LNCaP clone FGC (cell line): ENCODE data around the gene HUNK.

Experiments used
- DNase-seq: peaks from one replicate; pipeline ENCODE4 v3.0.0-alpha.2; 2011; ENCODE audit warnings: low read depth
- H3K4me3 ChIP-seq: 2 replicates; pipeline ENCODE4 v1.5.1; 2011; ENCODE audit warnings: mild to moderate bottlenecking, low read depth, low read length, control low read depth
- TF ChIP-seq, protein P1 (sequence below): IDR thresholded peaks from 2 replicates; pipeline ENCODE4 v1.5.1; 2012; ENCODE audit warnings: mild to moderate bottlenecking; ENCODE audit not compliant: control insufficient read depth, insufficient read depth; ENCODE audit errors: extremely low read depth

Gene HUNK

DNA sequence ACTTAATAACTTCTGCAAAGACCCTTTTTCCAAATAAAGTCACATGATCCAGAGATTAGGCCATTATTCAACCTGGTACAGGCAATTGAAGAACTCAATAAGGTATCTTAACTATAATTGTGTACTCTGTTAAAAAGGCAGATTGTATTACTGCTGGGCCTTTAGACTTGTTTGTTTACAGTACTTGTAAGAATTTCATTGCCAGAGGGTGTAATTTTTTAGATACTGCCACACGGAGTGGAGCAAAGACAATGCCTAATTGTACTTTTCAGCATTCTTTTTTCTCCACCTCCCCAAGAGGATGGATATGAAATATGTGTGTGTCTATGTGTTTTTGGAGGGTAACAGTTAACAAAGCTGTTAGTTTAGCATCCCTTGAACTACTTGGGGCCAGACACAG is 47.5 kb downstream of the HUNK start:
- H3K4me3 ChIP-seq = no peak overlapping the region
- DNase-seq = no peak
- TF ChIP-seq, protein P1, sequence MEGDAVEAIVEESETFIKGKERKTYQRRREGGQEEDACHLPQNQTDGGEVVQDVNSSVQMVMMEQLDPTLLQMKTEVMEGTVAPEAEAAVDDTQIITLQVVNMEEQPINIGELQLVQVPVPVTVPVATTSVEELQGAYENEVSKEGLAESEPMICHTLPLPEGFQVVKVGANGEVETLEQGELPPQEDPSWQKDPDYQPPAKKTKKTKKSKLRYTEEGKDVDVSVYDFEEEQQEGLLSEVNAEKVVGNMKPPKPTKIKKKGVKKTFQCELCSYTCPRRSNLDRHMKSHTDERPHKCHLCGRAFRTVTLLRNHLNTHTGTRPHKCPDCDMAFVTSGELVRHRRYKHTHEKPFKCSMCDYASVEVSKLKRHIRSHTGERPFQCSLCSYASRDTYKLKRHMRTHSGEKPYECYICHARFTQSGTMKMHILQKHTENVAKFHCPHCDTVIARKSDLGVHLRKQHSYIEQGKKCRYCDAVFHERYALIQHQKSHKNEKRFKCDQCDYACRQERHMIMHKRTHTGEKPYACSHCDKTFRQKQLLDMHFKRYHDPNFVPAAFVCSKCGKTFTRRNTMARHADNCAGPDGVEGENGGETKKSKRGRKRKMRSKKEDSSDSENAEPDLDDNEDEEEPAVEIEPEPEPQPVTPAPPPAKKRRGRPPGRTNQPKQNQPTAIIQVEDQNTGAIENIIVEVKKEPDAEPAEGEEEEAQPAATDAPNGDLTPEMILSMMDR = no peak

DNA sequence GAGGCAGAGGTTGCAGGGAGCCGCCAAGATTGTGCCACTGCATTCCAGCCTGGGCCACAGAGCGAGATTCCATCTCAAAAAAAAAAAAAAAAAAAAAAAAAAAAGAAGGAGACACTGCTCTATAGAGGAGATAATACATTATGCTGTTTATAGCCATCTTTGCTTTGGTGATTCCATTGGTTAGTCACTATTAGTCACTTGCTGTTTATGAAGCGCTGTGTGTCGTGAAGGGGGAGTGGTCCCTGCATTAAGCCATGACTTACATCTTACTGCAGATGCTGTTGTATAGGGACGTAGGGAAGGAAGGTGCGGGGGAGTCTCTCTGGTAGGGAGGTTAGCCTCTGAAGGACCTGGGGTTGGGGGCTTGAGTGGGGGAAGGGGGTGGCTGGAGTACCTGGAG is 48.3 kb downstream of the HUNK start:
- no peak overlapping the region for H3K4me3 ChIP-seq
- TF ChIP-seq, protein P1 = no peak
- DNase-seq = no peak

DNA sequence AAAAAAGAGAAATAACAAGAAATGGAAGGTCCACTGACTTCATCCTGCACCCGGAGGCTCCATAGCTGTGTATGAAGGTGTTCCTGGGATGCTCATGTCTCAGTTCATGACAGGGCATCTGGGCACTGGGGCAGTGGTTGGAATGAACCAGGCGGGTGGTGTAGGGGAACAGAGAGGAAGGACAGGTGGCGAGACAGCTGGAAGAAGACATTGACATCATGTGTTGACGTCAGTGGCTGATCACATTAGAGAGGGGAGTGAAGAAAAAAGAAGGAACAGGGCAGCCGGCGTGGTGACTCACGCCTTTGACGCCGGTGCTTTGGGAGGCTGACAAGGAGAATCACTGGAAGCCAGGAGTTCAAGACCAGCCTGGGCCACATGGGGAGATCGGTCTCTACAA is 50.1 kb downstream of the HUNK start:
- TF ChIP-seq, protein P1 = no peak
- DNase-seq = no peak
- H3K4me3 ChIP-seq = no peak overlapping the region

DNA sequence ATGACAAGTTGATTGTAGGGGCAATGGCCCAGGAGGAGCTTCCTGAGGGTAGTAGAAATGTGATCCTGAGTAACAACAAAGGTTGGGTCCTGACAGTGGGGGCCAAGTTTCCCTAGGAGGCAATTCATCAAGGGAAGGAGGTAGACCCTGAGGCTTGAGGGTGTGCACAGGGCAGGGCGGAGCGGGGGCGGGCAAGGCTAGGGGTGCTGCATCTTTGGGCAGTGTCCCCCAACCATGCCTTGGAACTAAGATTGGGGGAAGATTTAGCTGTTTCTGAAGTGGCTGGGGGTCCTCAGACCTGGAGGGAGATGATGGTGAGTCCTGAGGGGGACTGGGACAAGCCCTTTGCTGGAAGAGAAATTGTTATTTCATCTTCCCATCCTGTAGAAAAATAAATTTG is 50.9 kb downstream of the HUNK start:
- TF ChIP-seq, protein P1 = no peak
- DNase-seq = no peak
- no peak overlapping the region for H3K4me3 ChIP-seq

DNA sequence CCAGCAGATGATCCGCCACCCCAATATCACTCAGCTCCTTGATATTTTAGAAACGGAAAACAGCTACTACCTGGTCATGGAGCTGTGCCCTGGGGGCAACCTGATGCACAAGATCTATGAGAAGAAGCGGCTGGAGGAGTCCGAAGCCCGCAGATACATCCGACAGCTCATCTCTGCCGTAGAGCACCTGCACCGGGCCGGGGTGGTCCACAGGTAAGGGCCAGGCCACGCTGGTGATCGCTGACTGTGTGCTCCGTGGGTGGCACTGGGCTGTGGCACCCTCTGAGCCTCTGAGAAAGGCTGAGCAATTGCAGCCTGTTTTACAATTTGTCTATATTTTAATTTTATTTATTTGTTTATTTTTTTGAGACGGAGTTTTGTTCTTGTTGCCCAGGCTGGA is 51.7 kb downstream of the HUNK start:
- no peak for DNase-seq
- H3K4me3 ChIP-seq = no peak overlapping the region
- TF ChIP-seq, protein P1 = no peak

DNA sequence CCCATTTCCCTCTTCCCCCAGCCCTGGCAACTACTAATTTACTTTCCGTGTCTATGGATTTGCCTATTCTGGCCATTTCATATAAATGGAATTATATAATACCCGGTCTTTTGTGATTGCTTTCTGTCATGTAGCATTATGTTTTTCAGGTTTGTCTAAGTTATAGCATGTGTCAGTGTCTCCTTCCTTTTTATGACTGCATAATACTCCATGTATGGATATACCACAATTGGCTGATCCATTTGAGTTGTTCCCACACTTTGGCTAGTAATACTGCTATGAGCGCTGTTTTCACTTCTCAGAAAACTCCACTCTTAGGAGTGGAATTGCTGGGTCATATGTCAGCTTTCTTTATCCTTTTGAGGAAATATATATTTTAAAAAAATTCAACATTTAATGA is 53.7 kb downstream of the HUNK start:
- TF ChIP-seq, protein P1 = no peak
- DNase-seq = no peak
- no peak overlapping the region for H3K4me3 ChIP-seq

DNA sequence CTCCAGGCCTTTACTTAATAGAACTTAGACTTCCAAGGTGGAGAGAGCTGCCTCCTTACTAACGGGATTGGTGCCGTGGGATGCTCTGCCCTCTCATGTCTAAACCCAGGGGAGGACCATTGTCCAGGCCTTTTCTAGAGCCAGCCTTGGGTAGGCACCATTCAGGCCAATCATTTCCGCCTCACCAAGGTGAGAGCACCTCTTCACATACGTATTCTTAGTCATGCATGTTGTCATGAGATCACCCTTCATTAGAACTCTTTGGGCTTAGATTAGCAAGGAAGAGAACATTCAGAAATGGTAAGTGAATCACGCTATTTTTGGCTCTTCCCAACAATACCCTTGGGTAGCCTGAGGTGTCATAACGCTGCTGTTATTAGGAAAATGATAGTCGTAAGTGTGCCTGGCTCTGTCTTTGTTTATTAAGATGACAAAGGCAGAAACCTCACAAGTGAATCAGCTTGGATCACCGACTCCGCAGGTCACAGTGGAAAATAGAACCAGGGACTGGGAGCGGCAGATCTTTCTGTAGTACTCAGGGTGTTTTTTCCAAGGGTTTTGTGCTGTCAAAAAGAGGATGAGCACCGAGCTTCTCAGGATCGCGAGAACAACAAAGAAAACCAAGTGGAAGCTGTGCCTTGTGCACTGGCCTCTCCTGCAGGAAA is 55.0 kb downstream of the HUNK start:
- no peak for DNase-seq
- no peak overlapping the region for H3K4me3 ChIP-seq
- TF ChIP-seq, protein P1 = no peak
